ENCODE measurements around the gene NDUFB10.

The NDUFB10 gene

DNA sequence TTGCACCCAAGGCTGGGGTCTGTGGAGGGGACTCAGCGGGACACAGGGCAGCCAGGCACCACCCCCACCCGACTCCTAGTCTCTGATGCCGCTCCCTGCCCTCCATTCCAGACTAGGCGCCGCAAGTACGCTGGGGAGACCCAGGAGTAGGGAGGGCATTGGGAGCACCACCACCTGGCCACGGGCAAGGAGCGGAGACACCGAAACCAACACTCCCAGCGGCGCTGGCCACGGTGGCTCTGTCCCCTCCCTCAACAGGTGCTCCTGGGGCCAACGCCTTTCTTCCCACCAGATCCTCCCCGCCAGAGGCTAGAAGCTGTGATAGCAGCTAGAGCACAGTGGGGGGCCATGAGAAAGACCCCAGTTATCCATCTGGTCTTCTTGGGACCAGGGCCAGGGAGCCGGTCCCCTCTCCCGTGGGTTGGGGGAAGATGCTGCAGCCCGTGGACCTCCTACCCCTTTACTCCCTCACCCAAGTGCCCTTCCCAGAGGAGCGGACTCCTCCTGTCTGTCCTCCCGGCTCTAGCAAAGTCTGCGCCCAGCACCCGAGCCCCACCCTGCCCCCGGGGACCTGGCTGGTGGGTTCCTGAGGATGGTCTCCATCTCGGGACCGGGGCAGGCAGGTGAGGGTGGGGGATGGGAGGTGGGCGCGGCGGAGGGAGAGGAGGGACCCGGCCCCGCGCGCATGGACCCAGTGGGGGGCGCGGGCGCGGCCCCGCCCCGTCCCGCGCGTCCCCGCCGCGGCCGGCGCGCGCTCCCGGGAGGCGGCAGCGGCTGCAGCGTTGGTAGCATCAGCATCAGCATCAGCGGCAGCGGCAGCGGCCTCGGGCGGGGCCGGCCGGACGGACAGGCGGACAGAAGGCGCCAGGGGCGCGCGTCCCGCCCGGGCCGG, 30.1 kb downstream of the NDUFB10 start, which contains the start of gene SYNGR3:
Gene SYNGR3 (plus strand): TSS at position 762 of the 892 bp plus-strand sequence. CDS start 133 bp downstream, outside the sequence.
- DNase-seq = no peak

DNA sequence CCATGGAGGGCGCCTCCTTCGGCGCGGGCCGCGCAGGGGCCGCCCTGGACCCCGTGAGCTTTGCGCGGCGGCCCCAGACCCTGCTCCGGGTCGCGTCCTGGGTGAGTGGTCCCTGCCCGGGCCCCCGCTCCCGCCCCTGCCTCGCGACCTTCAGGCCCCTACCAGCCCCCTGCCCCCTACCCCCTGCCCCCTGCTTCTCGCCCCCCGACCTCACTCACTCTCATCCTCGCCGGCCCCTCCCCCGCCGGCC, 30.7 kb downstream of the NDUFB10 start:
- no peak for DNase-seq

DNA sequence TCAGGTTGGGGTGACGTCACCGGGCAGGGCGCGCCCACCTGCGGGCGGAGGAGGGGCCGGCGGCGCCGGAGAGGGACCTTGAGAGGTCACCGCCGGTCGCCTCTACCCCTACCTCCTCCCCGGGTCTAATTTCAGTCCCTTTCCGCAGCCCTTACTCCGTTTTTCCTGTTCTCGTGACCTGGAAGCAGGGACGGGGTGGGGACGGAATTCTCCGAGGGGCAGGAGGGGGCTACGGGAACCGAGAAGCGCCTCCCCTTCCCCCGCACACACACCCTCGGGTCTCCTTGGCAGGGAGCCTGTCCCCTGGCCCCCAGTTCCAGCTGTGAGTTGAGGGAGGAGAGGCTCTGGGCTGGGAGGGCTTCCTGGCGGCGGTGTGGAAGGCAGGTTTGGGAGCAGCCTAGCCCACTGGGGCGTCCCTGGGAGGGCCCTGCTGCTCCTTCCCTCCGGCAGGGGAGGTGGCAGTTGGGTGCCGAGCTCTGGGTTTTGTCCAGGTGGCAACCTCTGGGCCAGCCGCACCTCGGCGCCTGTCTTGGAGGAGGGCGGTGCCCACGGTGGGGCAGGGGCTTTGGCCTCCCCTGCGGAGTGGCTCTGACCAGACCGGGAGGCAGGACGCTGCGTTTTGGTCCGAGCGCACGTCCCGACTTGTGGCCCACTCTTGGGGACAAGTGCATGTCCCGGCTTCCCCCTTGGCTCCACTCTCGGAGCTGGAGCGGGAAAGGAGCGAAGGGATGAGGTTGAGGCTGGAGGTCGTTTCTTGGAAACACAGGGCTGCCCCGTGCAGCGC, 31.2 kb downstream of the NDUFB10 start:
- no peak for DNase-seq

DNA sequence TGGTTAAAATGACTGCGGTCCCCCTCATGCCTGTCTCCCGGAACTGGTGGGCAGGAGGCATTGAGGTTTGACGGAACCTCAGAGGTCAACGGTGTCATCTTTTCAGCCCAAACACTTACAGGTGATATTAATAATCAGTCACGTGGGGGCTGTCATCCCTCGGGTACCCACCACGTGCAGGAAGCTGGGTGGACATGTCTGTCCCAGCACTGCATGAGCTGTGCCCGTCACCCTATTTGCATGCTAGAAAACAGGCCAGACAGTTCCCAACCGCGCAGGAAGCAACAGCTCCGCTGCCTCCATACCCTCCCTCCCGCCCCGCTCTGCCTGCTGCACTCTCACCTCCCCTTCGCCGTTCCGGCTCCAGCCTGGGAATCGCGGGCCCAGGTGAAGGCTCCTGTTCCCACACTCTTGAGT, 31.8 kb downstream of the NDUFB10 start:
- no peak for DNase-seq

DNA sequence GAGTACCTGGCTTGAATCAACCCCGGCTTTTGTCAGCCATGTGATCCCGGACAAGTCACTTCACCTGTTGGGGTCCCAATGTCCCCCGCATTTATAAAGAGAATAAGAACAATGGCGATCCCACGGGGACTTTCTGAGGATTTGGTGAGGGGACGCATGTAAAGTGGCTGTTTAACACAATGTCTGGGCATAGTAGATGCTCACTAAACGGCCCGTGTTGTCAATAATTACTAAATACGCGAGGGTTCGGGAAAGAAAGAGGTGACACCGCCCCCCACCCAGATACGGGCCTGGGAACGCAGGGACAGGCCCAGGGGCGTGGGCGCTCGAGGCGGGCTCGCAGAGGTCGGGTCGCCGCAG, 32.2 kb downstream of the NDUFB10 start:
- no peak for DNase-seq

DNA sequence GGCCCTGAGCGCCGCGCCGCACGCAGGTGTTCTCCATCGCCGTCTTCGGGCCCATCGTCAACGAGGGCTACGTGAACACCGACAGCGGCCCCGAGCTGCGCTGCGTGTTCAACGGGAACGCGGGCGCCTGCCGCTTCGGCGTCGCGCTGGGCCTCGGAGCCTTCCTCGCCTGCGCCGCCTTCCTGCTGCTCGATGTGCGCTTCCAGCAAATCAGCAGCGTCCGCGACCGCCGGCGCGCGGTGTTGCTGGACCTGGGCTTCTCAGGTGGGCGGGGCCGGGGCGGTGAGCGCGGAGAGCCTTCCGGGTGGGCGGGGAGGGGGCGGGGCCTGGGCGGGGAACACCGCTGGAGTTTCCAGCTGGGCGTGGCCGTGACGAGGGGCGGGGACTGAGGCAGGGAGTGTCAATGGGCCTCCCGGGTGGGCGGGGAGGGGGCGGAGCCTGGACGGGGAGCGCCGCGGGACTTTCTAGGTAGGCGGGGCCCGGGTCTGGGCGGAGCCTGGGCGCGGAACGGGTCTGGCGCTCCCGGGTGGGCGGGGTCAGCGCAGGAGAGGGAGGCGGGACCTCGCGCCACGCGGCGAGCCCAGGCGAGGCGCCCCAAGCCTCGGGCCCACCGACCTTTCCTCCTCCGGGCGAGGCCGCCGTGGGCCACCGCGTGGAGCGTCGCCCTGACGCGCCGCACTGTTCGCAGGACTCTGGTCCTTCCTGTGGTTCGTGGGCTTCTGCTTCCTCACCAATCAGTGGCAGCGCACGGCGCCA, 32.8 kb downstream of the NDUFB10 start:
- DNase-seq = peak in 1 of 2 experiments; percentile 36

DNA sequence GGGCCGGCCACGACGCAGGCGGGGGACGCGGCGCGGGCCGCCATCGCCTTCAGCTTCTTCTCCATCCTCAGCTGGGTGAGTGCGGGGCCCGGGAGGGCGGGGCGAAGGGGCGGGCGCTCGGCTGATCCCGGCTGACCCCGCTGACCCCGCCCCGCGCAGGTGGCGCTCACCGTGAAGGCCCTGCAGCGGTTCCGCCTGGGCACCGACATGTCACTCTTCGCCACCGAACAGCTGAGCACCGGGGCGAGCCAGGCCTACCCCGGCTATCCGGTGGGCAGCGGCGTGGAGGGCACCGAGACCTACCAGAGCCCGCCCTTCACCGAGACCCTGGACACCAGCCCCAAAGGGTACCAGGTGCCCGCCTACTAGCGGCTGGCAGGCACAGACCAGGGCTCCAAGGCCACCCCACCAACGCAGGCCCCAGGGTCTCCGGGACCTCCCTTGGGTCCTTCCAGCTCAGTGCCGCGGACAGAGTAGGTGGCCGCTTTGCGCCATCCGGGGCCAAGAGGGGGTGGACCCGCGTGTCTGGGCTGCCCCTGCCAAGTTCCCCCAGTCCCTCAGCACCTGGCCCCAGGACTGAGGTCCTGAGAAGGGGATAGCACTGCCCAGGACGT, 33.5 kb downstream of the NDUFB10 start:
- no peak for DNase-seq

DNA sequence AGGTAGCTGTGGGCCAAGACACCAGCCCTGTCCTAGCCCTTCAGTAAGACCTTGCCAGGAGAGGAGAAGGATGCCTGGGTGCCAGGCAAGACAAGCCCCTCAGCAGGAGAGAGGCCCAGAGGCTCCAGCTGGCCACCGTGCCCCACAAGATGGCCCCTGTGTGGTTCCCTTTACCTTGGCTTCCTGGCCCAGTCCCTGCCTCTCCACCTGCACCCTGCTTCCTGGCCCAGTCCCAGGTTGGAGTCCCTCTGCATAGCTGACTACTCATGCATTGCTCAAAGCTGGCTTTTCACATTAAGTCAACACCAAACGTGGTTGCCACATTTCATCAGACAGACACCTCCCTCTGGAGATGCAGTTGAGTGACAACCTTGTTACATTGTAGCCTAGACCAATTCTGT, 34.4 kb downstream of the NDUFB10 start:
- no peak for DNase-seq

DNA sequence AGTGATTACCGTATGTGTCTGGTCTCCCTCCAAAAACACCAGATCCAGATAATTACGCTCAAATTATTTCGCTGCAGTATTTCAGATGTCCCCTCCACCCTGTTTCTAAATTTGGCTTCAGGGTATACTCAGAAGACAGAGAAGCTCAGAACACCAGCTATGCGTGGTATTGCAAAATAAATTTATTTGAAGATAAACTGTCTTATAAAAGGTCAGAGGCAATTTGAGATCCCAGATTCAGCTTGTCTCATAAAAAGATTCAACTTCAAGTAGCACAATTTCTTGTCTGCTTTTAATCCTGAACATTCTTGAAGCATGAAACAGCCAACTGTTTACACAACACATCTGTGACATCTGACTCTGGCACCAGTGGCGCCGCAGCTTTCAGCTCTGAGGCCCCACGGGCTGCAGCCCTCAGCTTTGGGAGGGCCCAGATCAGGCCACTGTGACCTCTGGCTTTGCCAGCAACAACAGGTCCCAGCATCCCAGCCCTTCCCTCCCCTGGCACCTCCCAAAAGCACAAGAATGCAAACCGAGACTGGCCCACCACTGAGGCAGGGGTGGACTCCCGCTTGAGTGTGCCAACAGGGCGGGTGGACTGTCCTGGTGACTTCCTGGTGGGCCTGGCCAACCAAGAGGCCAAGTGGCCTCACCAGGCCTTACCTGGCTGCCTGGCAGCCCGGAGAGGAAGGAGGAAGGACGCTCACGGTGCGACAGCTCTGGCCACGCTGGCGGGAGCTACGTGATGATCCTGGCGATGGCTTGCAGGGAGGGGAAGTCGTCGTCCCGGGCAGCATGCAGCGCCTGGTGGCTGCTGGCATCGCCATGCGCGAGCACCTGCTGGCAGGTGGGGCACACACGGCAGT, 38.4 kb downstream of the NDUFB10 start:
- no peak for DNase-seq

DNA sequence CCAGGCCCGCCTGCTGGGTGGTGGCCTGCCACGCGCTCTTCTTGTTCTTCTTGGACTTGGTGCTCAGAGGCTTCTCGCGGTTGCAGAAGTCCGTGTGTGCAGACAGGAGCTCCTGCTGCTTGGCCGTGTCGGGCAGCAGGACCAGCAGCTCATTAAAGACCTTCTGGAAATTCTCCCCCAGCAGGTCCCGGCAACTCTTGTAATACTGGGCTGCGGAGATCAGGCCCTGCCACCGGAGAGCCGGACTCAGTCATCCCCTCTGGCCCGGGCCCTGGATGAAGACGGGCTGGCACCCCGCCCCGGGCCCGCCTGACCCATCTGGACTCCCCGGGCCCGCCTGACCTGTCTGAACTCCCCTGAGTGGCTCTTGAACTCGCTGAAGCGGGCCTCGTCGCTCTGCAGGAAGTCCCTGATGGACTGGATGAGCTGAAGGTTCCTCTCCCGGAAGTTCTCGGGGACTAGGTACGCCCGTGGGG, 39.1 kb downstream of the NDUFB10 start:
- DNase-seq = no peak

DNA sequence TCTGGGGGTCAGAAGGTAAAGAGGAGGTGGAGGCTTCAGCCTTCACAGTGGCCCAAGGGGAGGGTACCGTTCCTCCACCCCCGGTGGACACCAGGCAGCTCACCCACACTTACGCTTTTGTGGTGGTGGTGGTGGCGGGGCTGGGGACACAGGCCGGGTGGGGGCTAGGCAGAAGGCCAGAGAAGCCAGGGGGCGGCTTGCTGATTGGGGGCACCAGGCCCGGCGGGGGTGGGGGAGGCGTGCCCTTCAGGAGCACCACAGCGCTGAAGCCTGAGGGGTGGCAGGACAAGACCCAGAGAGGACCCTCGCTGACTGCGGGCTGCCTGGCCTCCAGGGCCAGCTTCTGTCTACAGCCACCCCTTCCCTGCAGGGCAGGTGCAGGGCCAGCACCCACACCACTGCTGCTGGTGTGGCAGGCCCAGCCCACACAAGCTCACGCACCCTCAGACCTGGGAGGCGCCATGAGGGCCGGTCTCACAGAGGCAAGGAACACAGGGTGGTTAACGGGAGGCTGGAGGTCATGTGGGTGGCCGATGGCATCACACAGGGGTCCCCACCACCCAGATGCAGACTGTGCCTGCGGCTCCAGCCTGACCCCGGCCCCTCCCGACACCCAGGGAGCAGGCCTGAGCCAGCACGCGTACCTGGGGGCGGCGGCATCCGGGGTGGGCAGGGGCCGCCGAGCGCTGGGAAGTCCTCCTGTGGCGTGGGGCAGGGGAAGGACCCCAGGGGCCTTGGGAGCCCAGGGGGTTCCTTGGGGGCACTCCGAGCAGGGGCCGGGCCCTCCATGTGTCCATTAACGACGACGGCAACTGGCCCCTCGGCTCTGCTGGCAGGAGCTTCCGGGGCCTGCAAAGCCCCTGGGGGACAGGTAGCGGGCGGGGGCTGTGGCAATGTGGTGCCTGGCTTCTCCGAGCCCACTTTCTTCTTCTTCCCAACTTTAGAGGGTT, 39.8 kb downstream of the NDUFB10 start:
- DNase-seq = no peak

DNA sequence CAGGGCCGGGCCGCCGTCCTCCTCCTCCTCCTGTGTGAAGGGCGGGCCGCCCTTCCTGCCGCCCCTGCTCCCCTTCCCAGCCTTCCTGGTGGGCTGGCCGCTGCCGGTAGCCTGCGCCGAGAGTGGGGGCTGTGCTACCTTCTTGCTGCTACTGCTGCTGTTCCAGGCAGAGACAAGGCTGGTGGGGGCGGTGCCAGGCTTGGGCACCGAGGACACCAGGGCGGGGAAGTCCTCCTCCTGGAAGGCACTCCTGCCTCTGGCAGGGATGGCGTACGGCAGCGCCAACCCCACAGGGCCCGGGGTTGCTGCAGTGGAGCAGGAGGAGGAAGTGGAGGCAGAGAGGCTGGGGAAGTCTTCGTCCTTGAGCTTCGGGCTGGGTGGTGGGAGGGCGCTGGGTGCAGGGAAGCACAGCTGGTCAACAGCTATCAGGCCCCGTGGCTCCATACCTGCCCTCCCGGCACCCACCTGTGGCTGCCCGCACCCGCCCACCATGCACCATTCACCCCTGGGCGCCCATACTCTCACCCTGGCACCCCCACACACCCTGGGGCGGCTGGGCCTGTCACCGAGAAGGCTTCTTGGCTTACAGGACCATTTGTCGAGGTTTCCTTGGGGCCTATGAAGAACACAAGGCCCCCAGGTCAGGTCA, 40.7 kb downstream of the NDUFB10 start:
- DNase-seq = no peak

DNA sequence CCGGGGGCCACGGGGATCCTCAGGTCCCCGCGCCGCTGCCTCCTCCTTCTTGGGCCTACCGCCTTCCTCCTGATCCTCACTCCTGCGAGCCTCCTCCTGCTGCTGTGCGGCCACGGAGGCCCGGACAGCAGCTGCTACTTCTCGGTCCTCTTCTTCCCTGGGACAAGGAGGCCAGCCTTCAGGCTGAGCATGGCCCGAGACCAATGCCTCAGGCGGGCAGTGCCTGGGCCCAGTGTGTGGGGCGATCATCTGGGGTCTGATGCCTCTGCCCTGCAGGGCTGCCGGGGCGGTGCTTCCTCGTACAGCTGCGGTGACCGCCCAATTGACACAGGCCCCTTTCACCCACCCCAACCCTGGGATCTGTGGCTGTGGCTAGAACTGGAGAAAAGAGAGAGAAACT, 41.7 kb downstream of the NDUFB10 start:
- DNase-seq = no peak

DNA sequence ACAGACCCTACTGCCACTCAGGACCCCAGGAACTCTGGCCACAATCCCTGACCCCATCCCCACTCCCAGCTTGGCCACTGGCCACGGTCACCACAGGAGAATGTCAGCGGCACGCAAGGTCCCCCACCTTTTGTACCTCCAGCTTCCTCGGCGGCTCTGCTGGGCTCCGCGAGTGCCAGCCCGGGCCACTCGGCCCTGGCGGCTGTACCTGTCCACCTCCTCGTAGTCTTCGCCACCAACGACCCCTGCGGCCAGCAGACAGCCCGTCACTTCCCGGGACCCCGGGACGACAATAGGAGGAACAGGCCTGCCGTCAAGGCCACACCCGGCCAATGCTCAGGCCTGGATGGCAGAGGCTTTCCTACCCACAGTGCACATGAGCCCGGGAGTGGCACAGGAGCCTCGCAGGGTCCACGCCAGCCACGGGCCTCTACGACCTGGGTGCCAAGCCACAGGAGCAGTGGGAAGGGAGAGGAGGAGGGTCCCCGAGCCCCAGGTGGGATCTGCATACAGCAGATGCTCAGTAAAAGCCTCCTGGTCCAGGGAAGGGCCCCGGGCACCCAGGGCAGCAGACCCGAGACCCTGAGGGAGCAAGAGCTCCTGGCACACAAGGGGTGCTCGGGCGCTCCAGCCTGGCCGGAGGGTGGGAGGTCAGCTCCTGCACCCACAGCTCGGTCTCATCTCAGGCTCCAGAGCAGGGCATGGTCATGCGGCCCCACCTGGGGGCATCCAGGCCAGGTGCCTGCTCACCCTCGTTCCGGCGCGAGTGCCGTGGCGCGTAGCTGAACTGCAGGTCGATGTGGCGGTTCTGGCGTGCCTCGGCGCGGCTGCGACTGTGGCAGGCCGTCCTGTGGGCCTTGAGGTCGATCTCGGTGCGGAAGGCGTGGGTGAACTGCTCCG, 42.4 kb downstream of the NDUFB10 start:
- DNase-seq = no peak

DNA sequence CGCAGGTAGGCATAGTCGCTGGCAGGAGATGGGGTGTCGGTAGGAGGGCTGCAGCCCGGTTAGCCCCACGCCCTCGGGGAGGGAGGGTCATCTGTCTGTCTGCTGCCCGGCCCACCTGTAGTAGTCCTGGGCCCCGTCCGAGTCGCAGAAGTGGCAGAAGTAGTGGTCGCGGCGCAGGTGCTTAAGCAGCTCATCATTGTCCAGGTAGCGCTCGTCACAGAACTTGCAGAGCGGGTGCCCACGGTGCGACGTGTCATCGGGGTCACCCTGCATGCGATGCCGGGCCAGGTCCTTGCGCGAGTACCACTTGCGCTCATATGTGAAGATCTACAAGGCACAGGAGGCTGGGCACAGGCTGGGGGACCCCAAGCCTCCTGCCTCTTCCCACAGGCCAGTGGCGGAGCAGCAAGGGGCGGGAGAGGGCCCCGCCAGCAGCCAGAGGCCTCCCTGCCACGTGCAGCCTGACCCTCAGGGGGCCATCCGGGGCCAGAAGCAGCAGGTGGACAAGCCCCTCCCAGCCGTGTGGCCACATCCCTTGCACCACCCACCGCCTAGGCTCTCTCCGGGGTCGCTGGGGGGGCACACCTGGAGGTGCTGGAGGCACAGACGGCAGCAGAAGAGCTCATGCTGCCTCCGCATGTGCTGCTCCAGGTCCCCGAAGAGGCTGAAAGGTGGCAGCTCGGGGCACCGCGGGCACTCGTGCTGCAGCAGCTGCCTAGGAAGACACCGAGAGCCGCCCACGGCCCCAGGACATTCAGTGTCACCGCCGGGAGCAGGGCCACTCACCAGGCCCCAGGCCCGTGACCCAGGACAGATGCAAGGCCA, 43.3 kb downstream of the NDUFB10 start:
- DNase-seq = no peak

DNA sequence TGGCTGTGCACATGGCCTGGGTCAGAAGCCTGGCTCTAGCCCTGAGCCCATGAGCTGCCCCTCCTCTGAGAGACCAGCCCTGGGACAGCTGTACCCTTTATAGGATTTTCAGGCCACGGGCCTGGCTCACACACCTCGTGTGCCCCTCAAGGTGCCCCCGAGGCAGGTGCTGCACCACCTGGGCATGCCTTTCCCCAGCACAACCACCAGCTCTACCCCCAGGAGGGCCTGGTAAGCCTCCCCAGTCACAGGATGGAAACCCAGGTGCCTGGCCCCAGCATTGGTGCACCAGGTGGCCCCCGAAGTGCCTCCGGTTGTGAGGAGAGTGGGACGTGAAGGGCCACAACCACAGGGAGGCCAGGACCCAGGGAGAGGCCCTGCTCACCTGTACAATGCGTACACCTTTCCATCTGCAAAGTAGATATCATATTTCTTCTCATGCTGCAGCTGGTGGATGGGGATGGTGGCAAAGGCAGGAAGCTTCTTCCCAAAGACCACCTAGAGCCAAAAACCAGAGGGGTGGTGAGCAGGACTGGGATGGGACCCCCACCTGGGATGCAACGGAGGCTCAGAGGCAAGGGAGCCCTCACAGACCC, 44.0 kb downstream of the NDUFB10 start:
- DNase-seq = no peak

DNA sequence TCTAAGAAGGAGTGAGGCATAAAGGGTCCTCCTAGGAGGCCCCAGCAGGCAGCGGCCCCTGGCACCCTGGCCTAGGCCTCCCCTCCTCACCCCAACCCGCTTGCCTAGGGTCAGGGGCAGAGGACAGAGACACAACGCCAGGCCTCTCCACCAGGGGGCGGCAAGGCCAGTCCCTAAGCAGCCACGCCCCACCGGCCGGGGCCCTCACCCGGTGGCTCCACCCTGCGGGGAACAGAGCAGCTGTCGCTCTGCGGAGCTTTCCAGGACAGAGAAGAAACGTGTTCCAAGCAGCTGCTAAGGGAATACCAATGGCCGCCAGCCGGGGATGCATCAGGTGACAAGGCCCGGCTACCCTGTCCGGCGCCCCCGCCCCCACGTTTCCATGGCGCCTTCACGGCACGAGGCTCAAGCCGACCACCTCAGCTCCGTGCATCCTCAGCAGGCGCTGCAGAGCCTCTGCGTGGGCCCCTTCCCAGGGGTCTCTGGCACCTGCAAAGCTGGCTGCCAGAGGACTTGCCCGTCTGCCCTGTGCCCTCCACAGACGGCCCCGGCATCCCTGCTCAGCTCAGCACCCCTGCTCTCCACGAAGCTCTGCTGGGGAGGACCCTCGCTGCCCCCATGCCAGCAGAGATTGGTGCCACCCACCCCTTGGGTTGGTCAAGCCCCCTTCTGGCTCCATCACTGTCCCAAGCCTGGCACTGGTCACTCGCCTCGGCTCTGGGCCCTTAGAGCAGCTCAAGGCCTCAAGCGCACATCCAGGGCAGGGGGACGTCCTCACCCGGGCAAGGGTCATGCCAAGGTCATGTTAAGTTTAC, 44.7 kb downstream of the NDUFB10 start:
- peak in 1 of 2 experiments; percentile 46 for DNase-seq

Data from cerebellar nuclear complex (tissue), 1 donor.